Embryonic facial prominence (tissue), 1 donor: Measurements from ENCODE around the gene MGME1.

Experiments used
- DNase-seq: peaks from one replicate; pipeline ENCODE4 v3.0.0-alpha.2; 2016; ENCODE audit errors: extremely low spot score

MGME1 gene

DNA sequence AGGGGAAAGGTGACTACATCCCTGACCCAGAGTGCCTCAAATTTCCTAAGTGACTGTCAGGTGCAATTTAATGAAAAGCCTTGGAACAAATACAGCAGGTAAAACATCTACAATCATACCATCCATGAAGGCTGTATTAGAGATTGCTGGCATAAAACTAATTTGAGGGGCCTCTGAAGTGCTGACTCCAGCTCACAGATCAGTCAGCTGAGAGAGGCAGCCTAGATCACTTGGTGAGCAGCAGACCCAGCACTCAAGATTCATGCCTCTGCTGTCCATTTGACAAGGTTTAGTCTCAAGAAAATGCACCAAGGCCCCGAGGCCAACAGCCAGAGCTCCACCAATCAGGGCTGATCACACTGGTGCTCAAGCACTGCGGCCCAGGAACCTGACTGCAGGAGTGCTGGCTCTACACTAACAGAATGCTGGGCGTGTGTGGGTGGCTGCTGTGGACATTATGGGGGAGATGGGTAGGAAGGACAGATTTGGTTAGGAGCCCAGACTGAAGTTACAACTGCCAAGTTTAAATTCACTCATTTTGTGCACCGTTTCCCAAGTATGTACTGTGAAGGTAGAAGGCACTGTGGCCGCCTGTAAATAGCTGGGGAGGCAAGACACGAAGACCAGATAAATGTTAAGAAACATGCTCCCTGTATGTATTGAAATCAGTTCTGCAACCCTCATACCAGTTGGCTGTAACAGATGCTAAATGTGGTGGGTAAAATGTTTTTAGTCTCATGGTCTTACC lies 28.4 kb upstream of the MGME1 start:
- no peak for DNase-seq

DNA sequence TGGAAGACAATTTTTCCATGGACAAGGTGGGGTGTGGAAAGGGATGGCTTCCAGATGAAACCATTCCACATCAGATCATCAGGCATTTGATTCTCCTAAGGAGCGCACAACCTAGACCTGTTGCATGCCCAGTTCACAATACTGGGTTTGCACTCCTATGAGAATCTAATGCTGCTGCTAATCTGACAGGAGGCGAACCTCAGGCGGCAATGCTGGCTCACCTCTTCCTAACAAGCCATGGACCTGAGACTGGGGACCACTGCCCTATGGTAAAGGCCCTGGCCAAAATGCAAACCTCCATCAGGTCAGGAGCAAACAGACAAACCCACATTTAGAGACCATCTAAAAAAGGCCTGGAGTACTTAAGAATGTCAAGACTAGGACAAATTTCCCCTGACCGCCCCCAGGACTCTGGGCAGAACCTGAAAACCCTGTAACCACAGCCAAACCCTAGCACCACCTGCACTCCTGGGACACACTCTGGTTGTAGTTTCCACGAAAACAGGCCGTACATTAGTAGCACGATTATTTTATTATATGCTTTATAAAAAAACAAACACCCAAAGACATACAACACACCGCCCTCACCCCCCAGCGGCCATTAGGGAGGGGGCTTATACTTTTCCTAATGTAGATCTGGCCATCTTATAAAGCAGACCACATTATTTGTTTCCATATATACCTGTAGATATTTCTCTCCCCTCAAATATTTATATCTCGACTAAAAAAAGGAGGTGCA lies 27.6 kb upstream of the MGME1 start:
- no peak for DNase-seq

DNA sequence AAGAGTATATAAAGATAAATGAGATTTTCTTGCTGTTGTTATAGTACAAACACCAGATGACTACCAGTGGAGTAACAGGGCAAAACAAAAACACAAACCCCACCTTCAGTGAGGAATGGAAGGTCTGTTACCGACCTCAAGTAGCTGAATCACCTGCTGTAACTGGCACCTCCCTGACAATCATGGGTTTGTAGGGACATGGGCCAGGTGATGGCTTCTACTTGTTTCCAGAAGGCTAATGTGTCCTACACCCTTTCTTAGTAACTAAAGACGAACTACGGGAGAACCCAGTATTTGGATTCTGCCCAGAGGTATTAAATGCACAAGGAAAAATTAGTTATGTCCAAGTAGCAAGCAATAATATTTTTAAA lies 27.0 kb upstream of the MGME1 start:
- DNase-seq = no peak

DNA sequence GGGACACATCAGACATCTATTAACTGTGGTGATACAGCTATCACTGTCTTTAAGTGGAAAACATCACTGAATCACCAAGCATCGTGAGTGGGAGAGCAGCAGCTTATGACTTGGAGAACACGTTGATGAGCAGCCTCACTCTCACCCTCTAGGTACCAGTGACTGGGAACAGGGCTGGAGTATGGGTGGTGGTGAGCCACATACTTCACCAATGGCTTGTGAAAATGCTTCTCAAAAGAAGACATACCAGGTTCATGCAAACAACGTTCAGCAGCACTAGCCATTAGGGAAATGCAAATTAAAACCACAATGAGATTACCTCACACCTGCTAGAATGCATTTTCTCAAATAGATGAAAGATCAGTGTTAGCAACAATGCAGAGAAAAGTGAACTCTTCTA lies 25.5 kb upstream of the MGME1 start:
- no peak for DNase-seq

DNA sequence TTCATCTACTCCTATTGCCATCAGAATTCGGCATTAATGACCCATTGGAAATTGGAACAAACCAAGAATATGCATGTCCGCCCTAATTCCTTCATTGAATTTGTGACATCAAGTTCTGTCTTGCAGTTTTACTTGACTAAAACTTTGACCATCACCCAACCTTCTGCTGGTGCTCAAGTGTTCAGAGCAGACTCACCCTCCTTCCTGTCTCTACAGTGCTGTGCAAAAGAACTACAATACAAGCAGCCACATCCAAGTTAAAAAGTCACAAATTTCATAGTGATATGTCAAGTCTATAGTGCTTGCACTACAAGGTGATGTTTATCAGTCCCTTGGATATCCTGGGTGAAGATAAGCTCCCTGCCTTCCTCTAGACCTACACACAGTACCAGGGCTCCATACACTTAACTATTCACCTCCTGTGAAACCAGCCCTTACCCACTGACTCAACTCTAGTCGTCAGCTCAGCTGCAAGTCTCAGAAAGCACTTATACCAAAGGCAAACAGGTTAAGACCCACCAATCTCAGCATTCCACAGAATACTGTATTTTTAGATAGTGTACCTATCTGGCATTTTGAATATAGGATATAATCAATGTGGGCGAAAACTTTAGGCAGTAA lies 23.9 kb upstream of the MGME1 start:
- no peak for DNase-seq

DNA sequence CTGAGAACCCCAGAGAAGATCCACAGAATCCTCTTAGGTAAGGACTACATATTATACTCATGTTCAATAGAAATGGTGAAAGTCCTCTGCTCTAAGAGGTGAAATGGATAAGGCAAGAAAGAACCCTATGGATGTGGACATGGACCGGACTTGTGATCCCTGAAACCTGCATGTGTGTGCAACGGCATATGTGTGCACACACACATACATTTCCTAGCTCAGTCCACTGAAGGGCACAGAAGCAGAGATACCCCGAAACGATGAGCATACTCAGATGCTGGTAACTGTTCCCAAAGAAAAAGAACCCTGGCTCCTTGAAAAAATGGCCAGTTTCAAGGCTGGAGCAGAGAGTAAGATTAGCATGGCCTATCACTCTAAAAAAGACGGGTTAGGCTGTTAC lies 22.8 kb upstream of the MGME1 start:
- no peak for DNase-seq

DNA sequence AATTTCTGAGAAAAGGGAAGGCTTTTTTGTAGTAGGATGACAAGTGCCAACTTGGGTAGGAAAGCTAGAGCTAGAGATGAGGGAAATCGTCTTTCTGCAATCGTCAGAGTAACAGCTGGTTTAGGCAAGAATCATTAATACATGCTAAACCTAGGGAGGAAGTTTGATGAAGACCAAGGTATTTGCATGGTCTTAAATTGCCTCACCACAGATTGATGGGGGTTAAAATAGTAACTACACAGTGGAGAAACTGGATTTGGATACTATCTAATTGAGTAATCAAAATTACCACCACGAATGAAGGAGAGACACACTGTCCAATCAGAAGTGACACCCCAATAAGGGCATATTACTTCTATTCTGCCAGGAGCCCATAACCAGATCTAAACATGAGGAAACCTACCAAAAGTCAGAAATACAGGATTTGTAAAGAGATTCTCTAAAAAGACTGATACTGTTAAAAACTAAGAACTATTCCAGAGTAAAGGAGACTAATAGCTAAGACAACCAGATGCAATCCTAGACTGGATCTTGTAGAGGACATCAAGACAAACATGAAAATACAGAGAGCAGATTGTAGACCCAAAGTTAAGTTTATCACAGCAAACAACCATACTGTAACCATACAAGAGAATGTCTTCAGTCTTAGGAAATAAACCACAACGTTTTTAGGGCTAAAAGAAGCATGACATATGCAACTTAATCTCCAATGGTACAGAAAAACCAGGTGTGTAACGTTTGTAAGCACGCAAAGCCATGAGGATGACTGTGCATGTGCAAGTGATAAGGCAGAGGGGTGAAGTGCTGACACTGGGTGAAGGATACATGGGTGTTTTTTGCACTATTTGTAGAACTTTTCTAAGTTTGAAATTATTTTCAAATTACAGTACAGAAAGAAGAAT lies 22.0 kb upstream of the MGME1 start:
- DNase-seq = no peak

DNA sequence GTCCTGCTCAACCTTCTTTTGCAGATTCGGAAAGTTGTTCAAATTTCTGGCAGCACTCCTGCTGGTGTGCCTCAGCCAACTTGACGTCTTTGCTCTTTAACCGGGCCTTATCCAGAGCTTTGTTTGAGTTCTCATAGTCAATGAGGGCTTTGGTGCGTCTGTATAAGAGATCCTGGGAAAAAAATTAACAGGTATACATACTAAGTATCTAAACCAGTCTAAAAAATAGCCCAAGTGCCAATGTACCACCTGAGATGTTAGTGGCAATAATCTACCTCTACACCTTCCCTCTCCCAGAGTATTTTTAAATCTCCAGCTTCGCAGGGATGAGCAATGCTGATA lies 21.4 kb upstream of the MGME1 start:
- no peak for DNase-seq

DNA sequence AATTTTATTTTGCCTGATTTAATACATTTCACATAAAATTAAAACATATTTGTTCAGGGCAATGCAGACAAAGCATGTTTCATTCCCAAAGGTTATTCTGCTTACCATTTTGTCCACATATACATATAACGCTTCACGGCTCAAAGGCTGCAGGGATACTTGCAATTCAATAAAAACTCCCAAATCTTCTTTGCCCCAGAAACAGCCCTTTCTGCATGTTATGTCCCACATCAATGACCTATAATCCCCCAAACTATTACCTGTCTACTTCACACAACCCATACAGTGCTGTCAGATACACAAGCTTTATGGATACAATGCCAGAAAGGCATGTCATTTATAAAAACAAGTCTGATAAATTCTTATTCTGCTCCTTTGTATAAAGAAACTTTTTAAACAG lies 20.4 kb upstream of the MGME1 start:
- no peak for DNase-seq

DNA sequence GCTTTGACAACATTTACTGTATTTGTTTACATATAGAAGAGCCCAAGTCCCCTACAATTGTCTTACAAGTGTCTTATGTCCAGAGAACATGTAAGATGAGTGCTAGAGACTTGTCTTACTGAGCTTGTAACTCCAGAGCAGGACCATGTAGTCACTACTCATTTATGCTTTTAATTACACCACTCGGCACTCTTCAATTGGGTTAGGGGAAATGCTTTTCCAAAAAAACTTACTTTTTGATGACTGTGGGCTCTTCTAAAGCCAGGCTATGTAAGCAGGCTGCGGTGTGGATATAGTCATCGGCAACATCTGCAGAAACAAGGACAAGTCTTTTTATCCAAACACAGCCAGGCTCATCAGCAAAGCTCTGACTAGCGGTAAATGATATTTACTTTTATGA lies 18.9 kb upstream of the MGME1 start:
- DNase-seq = no peak

DNA sequence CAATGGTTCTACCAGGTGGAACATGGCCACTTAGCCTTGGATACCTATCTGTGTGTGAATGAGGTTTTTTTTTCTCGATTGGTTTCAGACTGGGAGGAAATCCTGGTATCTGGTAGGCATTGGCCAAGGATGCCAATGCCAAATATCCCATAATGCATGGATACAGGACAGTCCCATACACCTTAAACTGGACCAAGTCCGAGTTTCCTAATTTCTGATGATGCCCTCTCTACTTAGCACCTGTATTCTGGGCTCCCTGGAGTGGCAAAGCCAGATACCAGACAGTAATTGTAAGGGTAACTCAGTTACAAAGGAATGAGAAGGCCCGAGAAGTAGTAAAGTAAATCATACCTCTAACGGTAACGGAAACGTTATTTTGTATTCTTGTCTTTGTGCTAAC lies 18.1 kb upstream of the MGME1 start:
- no peak for DNase-seq

DNA sequence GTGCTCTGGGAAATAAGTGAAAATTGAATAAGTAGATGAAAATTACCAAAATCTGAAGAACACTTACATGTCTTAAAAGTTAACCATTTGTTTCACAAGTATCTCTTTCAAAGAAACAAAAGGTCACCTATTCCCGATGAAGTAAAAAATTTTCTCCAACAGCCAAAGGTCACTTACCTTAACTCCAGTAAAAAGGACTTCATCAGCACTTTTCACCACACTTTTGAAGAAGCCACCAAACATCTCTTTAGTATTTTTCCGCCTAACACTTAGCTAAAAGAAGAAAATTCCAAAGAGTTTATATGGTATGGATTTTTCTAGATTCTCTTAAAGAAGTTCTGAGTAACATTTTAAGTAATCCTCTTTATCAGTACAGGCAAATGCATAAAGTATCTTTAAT lies 17.5 kb upstream of the MGME1 start:
- no peak for DNase-seq

DNA sequence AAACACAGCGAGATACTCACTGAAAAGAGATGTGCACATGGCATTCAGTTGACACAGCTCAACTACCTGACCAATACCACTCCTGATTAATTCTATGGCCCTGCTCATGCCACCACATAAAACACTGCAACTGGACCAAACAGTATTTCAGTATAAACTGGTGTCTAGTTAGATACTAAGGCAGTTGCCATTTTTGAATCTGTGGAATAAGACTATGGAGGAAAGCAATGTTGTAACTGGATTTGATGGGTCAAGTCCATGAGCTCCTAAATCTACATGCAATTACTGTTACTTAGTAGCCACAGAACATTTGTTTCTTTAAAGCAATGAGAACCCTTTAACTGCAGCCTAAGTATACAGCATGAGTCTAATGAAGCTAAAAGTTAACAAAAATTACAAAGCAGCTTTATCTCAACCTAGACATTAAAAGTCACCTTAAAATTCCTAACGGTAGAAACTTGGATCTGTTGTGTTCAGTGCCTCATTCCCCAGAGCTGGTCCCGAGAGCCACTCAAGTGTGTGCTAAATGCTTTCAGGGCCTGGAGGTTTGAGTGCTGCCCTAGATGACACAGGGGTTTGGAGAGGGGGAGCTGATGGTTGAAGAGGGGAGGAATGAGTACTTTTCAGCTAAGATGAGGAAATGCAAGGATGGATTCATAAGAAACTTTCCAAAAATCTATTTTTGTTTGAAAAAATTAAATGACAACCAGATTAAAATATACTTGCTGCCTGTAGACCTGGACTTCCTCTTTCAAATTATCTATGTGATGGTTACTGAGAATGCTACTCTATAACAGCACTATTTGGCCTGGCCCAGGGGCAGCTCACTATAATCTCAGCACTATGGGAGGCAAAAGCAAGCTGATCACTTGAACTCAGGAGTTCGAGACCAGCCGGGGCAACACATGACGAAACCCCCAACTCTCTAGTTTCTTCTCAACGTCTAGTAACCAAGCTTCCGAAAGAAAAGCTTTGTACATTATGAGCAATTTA lies 15.8 kb upstream of the MGME1 start:
- DNase-seq = no peak

DNA sequence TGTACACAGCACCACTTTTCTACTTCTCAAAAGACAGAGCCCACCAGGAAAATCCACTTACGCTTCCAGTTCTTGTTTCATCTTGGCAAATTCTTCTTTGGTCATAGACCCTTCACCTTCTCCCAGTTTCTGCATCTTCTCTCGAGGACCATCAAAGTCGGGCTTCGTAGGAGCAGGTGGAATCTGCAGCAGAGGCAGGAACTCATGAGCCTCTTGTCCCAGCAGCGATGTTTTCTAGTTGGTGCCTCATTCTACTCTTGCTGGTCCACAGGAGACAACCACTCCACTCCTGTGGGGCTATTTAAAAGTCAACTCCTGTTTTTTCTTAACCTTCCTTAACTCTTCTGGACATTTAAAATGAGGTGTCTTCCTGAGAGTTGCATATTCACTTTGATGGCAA lies 14.9 kb upstream of the MGME1 start:
- DNase-seq = no peak

DNA sequence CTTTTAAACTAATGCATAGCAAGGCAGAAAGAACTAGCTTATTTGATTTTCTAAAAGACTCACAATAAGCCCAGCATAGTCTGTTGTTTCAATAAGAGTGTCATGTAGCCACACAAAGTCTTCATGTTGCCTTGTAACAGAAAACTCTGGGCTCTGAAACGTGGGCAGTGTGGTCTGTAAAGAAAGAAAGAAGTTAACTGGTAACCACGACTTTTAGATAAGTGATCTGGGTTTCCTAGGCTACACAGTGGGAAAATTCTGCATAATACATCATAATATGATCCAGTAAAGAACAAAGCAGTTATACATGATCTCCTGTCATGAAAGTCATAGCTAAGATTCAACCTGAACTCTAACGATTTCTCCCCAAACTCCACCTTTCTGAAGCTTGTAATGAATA lies 13.5 kb upstream of the MGME1 start:
- no peak for DNase-seq

DNA sequence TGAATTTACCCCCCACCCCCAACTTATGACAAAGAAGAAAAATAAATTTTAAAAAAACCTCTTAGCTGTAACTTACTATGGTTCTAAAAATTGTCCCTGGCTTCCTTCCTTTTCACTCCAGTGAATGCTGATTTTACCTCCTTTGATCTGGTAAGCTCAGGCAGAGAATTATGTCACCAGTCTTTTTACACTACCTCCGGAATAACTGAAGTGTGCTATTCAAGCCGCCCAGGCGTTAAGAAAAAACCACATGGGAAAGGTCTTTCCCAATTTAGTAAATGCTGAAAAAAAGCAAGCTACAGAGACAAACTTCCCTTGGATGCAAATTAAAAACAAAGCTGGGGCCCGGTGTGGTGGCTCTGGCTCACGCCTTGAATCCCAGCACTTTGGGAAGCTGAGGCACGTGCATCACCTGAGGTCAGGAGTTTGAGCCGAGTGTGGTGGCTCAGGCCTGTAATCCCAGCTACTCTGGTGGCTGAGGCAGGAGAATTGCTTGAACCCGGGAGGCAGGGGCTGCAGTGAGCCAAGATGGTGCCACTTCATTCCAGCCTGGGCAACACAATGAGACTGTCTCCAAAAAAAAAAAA lies 12.6 kb upstream of the MGME1 start:
- DNase-seq = no peak

DNA sequence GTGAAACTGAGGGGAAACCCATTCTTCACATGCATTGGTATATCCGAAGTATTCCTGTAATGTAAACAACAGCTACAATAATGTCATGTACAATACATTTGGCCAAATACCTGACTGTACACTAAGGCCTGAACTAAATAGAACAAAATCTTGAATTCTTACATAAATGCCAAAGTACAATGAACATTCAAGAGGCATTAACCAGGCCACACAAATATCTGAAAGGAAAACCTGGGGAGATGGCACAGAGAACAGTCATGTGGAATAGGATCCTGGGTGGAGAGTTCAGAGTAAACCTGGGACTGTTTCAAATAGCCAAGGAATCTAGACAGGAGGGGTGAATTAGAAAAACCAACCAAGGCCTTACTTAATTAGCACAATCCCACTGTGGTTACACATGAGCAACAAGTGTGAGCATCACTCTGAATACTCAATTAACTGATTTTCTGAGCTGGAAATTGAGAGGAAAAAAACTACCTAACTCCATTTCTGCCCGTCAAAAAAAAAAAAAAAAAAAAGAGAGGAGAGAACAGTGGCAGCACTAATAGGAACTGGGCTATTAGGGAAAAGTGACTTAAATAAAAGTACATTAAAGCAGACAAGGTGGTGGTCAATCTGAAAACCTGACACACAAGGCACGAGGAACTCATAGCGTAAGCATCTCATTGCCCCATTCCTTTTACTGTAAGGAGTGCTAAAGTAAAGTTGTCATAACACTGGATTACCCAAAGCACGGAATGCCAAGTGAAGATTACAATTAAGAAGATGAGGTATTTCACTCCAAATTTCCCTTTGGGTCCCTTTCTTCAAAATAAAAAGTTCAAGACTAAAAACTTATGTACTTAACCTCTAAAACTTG lies 11.1 kb upstream of the MGME1 start:
- no peak for DNase-seq

DNA sequence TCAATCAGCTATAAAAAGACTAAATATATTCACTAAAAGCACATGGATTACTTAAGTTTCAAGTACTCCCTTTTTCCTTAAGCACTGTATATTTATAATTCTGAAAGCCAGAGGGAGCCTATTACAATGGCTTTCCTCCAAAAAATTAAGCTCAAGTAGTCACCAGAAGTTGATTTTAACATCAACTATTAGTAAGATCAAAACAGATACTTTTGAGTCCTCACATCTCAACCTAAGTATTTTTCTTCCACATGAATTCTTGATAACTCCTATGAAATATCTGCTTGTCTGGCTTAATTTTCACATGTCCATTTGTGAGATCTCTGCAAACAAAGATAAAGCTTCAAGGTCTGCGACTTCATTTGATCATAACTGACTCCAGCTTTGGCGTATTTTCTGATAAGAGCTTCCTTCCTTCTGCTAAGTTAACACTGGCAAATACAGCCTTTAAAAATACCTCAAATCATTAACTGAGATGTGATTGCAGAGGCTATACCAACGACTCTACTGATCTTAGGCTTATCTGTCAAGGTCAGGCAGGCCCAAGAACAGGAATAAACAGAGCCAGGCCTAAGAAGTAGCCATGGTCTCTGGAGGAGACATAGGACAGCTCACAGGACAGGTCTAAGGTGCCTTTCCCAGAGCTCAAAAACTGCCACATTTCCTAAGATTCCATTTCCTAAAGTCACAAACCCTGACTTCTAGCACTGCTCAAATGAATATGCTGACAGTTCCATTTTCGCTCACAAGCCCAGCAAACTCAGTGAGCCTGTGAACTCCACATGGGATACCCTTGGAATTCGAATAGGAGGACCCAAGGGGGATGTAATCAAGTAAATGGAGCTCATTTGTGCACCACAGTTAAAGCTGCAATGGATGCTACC lies 10.2 kb upstream of the MGME1 start:
- no peak for DNase-seq

DNA sequence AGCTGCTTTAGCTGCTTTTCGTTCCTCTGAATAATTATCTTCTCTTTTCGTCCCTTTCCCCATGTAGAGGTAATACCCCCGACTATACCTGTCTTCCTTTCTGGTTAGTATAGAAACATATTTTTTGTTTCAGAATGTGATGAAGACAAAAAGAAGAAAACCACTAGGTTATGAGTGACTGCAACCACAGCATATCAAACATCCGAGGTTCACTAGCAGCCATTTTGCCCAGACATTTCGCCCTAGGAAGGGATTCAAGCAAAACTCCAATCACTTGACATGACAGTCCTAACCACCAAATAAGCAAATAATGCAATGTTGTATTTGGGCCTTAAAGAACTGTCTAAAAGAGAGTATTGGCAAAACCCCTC lies 9.6 kb upstream of the MGME1 start:
- DNase-seq = no peak
